Cortex of kidney (tissue), 1 donor: ENCODE results near the gene KIF14.
A peak's percentile ranks its signal among the peaks of the same experiment; 100 is the strongest.

Source experiments
- DNase-seq: peaks from one replicate; lab custom pipeline; 2025; lab: John Stamatoyannopoulos, UW

The KIF14 gene, protein sequence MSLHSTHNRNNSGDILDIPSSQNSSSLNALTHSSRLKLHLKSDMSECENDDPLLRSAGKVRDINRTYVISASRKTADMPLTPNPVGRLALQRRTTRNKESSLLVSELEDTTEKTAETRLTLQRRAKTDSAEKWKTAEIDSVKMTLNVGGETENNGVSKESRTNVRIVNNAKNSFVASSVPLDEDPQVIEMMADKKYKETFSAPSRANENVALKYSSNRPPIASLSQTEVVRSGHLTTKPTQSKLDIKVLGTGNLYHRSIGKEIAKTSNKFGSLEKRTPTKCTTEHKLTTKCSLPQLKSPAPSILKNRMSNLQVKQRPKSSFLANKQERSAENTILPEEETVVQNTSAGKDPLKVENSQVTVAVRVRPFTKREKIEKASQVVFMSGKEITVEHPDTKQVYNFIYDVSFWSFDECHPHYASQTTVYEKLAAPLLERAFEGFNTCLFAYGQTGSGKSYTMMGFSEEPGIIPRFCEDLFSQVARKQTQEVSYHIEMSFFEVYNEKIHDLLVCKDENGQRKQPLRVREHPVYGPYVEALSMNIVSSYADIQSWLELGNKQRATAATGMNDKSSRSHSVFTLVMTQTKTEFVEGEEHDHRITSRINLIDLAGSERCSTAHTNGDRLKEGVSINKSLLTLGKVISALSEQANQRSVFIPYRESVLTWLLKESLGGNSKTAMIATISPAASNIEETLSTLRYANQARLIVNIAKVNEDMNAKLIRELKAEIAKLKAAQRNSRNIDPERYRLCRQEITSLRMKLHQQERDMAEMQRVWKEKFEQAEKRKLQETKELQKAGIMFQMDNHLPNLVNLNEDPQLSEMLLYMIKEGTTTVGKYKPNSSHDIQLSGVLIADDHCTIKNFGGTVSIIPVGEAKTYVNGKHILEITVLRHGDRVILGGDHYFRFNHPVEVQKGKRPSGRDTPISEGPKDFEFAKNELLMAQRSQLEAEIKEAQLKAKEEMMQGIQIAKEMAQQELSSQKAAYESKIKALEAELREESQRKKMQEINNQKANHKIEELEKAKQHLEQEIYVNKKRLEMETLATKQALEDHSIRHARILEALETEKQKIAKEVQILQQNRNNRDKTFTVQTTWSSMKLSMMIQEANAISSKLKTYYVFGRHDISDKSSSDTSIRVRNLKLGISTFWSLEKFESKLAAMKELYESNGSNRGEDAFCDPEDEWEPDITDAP (N-terminal part only)

DNA sequence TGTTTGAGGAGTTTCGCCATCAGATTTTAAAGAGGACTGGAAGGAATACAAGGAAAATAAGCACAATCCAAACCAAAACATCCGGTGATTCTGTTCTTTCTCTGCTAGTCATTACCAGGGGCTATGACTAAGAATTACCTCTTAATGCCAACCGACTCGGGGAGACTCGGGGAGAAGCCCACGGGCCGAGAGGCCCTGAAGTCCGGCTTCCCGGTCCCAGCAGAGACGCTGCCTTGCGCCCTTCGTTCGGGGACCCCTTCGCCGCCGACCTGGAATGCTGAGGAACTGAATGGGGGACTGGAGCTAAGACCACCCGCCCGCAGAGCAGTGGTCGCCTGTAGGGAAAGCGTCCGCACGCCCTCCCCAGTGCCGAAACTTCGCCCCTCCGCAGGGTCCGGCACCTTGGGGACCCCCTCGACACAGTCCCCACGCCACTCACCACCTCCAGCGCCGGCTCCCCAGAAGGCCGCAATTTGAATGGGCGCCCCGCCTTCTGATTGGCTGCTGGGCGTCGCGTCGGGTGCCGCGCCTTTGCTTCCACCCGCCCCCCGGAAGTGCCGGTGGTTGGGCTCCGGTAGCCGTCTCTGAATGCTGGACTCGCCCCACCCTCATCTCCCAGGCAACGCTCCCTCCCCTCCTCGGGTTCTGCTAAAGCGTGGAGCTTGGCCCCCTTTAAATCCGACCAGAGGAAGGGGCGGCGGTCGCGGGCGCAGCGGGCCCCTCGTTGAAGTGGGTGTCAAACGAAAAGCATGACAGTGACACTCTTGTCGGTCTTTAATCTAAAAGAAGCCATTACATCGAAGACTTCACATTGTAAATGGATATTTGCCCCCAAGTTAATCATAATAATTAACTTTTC, at the start of gene KIF14:
KIF14 (minus strand) TSS at position 479 of the 859 bp plus-strand sequence. CDS start 2,028 bp downstream, outside the sequence.
- DNase-seq, result peak; percentile 28

DNA sequence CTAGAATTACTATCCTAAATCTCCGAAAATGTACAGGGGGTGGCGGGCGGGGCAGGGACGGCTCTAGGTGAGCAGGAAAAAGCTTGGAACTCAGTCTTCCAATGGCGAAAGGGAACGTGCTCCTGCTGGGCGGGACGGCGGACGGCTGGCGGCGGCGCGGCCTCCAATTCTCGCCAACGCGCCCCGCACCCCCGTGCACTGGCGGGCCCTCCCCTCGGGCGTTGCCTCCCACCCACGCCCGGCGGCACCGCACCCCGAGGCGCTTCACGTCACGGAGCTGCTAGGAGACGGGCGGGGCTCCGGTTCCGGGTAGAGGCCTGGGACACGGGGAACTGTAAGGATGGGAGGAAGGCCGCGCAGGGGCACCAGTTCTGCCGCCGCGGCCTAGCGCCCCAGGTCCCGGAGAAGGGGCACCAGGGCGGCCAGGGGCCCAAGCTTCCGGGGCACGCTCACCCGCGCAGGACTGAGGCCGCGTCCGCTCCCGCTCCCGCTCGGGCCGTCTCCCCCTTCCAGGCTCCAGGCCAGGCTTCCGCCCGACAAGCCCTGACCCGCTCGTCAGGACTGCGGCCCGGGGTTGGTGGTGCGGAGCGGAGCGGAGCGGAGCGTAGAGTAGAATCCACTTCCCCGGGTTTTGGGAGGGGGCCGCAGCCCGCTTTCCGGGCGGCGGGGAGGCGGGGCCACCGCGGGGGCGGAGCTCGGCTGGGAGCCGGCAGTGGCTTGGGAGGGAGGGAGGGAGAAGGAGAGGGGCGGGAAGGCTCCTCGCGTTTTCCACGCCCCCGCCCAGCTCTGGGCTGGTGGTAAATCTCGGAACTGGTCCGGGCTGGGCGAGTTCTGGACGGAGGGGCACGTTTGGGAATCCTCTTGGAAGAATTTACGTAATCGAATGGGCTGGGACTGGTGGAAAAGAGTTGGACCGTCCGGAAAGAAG, 49.0 kb upstream of the KIF14 start, which contains the start of gene DDX59:
DDX59 (minus strand) TSS at position 594 of the 928 bp plus-strand sequence. CDS start 3,167 bp downstream, outside the sequence.
- DNase-seq, result peak; percentile 84

DNA sequence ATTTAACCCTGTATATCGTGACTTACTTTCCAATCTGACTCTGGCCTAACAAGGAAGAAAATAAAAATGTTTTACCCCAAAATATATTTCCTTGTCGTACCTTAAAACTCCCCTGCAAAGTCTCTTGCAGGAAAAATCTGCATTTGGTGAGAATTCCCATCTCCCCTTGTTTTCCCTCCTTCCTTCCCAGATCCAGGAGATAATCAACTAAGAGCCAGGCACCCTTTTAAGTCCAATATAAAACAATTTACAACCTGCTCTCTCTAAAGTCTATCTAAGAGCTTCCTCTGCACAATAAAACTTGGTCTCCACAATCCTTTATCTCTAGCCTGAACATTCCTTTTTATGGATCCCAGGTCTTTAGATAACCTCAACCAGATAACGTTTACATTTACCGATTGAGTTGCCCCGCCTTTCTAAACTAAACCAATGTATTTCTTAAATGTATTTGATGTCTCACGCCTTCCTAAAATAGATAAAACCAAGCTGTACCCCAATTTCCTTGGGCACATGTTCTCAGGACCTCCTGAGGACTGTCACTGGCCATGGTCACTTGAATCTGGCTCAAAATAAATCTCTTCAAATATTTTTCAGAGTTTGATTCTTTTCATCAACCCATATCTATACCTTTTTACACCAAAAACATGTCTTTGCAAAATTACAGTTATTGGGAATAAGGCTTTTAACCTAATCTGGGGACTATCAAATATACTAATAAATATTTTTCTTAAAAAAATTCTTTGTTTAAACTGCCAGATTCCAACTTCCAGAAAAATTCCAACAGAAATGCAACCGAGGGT, 48.2 kb upstream of the KIF14 start:
- no peak for DNase-seq

DNA sequence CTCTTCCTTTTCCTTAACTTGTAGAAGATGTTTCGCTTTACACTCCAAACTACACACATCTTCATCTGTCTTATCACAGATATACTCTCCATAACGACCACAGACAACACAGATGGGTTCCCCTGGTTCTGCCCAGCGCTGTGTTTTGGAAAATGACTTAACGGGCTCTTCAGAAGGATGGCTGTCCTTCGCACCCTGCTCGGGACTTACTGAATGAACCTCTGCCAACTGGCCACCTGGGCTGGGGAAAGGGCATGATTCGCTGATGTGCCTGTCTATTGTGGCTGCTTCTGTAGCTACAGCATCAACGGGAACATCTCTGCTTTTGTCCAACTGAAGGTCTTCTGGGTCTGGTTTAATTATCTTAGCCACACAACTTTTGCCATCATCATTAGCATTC, 45.8 kb upstream of the KIF14 start:
- no peak for DNase-seq

DNA sequence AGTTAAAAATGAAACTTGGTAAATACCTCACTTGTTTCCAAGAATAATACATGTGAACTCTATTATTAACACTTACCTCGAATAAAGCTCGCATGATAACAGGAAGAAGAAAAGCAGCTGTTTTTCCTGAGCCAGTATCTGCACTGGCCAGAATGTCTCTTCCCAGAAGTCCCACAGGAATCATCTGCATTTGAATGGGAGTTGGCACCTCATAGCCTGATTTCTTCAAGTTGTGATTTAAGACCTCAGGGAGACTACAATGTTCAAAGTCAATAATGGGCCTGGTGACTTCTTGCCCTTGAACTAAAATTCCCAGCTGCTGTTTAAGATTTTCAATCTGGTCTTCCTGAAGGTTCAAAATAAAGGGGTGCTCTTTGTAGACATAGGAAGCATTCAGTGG, 45.3 kb upstream of the KIF14 start:
- DNase-seq, result no peak

DNA sequence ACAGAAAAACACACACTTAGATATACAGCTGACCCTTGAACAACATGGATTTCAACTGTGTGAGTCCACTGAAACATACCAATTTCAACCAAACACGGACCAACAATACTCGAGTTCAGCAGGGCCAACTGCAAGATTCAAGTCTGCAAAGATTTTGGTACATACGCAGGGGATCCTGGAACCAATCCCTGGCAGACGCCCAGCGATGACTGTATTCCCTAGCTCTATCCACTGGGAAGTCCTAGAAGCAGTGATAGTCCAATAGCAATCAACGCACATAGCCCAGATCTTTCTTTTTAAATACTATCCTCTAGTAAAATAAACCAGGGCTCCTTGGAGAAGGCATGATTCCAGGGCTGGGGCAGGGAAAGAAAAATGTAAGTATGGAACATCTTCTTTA, 40.2 kb upstream of the KIF14 start:
- DNase-seq, result no peak

DNA sequence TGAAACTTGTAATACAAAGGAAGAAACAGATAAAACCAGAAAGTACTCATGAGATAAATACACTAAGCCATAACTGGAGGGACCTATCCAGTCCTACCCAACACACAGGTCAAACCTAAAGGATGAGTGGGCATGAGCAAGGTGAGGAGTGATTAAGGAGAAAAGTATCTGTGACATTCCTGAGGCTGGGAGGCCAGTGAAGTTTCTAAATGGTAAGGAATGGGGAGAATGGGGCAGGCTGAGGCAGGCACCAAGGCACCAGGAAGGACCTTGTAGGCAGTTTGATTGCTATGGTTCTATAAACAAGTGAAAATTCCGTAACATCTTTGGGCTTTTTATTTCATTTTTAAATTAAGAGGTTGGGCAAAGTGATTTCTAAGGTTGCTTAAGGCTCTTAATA, 38.7 kb upstream of the KIF14 start:
- no peak for DNase-seq

DNA sequence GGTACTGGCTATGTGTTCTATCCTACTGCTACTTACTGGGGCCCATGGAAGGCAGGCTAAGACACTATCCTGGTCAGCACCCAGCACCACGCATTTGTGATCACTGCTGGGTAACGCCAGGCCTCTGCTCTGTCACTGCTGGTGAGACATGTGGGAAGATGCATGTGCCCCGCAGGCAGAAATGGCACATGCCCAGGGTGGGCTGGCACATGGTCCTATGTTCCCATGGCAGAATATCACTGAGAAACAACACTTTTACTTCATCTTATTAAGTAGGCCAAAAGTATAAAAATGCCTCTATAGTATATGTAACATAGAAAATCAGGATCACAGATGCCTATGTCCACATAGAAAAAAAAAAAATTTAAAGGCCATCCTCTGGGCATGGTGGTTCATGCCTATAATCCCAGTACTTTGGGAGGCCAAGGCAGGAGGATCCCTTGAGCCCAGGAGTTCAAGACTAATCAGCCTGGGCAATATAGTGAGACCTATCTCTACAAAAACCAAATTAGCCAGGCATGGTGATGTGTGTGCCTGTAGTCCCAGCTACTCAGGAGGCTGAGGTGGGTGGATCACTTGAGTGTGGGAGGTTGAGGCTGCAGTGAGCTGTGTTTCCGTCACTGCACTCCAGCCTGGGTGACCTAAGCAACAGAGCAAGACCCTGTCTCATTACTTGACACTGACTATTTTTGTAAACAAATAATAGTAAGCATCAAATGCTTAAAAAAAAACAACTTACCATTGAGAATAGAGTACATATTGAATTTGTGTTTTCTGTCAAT, 37.7 kb upstream of the KIF14 start:
- DNase-seq, result no peak

DNA sequence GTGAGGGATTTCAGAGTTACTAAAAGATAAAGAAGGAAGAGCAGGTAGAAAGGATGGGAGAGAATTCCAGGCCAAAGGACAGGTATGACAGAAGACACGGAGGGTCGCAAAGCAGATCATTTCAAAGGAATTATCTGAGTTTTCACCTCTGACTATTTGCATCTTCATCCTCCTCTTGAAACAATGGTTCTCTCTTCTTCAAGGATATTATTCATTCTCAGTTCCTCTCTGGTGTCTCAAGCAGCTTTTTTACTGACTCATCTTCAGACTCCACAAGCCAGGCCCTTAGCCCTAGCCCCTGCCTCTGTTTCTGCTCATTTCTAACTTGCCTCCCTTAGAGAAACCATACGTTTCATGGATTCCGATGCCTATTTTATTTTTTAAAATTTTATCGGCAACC, 34.1 kb upstream of the KIF14 start:
- DNase-seq, result no peak

DNA sequence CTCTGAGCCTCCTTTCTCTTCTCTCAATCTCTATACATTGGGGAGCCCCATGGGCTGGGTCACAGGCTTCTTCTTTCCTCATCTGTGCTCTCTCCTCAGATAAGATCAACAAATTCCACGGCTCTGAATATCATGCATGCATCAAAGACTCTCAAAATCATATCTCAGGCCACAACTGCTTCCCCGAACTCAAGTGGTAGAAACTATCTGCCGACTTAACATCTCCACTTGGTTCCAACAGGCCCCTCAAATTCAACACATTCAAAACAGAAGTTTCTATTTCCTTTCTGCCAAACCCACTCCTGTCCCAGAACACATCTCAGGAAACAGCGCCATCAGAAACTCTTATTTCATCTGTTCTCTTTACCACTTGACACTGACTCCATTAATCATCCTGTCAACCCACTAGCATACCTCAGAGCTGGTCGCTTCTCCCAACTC, 32.5 kb upstream of the KIF14 start:
- DNase-seq, result no peak

DNA sequence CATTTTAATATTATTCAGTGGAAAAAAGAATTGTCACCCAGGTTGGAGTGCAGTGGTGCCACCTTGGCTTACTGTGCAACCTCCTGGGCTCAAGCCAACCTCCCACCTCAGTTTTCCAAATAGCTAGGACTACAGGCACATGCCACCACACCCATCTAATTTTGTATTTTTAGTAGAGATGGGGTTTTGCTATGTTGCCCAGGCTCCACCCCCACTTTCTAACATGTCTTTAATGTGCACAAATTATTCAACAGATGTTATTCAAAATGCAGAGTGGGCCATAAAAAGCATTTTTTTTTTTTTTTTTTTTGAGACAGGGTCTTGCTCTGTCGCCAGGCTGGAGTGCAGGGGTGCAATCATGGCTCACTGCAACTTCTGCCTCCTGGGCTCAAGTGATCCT, 31.8 kb upstream of the KIF14 start:
- no peak for DNase-seq

DNA sequence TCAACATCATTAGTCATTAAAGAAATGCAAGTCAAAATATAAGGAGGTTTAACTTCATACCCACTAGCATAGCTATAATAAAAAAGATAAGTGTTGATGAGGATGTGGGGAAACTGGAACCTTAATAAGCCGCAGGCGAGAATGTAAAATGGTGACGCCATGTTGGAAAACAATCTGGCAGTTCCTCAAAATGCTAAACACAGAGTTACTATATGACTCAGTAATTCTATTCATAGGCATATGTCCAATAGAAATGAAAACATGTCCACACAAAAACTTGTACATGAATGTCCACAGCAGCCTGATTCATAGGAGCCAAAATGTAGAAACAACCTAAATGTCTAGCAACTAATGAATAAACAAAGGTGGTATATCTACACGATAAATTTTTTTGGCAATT, 26.0 kb upstream of the KIF14 start:
- no peak for DNase-seq

DNA sequence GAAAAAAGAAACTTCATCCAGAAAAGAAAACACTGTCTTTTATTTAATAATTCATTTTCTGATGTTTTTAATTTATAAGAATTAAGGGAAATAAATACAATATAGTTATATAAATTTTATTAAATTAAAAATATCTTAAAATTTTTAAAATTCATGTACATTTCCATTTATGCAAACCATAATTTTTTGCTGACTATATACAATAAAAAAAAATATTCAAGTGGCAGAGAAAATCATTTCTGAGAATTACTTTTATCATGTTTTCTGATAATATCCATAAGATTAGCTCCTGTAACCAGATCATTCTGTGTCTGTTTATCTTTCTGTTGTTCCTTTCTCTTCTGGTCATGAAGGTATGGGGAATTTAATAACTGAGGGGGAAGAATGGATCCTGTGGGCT, 23.5 kb upstream of the KIF14 start:
- DNase-seq, result no peak

DNA sequence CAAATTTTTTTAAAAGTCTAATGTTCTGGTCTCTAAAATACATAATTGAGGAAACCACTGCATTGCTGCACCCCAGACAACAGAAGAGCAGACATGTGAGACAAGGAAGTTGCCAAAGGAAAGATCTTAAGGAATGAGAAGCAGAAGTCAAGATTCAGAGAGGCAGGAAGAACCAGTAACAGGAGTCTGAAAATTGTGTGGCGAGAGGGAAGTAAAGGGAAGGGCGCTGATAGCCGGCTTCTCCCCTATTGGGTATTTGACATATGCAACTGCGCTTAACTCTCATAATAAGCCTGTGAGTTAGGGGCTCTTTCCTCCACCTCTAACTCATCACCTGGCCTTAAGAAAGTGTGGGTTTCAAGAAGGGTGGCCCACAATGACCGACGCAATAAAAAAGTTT, 21.9 kb upstream of the KIF14 start:
- no peak for DNase-seq

DNA sequence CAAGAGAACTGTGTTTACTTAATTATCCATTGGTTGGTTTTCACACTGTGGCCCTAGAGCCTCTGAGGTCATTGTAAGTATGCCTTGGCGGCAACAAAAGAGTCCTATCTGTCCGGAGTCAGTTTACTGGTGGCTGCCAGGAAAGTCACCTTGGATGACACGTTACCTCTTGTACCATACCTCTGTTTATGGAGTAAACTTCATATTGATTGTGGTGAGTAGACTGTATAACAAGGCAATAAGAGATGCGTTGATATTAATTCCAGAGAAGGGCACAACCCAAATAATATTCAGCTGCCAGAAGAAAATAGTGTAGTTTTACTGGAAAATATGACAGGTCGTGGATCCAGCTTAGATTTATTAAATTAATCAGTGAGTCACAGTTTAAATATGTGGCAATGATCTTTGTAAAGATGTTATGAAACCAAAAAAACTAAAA, 20.4 kb upstream of the KIF14 start:
- no peak for DNase-seq

DNA sequence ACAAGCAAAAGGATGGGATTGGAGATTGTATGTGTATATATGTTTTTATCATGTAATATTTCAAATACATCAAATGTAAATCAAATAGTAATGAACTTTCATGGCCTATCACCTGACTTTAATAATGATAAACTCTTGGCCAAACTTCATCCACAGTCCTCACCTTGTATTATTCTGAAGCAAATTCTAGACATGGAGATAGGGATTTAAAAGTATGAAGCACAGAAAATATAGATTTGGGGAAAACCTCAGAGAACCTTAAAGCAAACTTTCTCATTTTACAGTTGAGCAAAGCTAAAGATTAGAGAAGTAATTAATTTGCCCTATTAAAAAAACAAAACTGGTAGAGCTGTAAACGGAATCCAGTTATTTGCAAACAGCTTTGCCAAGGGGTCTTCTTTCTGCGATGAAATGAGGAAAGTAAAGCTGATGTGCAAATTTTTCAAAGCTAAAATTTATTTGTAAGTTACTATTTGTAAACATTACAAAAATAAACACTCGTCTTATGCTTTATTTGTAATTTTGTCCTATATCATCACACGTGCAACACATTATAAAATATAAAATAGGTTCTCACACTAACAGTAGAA, 19.9 kb upstream of the KIF14 start:
- no peak for DNase-seq

DNA sequence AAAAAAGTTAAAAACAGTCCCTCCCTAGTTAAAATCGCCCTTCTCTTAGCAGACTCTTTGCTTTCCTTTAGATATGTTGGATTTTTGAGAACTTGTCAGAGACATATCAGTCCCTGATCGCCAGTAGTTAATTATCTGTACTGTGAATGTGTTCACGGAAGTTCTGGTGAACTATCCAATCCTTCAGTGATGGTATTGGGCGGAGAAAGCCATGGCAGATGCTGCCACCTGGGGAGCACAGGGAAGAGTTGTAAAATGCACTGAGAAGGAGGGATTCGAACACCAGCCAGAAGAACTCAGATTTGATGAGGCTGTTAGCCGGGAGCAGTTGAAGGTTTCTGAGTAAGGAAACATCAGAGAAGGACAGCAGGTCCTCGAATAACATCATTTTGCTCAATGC, 17.5 kb upstream of the KIF14 start:
- DNase-seq, result no peak

DNA sequence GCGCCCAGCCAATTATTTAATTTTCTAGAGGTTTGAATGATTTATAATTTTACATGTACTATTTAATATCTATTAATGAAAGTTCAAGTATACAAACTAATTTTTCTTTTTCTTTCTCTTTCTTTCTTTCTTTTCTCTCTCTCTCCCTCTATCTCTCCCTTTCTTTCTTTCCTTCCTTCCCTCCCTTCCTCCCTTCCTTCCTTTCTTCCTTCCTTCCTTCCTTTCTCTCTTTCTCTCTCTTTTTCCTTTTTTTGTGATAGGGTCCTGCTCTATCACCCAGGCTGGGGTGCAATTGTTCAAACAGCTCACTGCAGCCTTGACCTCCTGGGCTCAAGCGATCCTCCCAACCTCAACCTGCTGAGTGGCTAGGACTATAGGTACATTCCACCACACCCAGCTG, 16.1 kb upstream of the KIF14 start:
- DNase-seq, result no peak
